Esophagus muscularis mucosa (tissue), 3 donors: ENCODE measurements around the gene NEUROD2.

ENCODE experiments used
- CTCF ChIP-seq, 3 experiments: fragments of 200-600 bp in 2 of 3; fragments of 450-650 bp in 1 of 3; sonication (generic) in 2 of 3; IDR thresholded peaks; one replicate each; pipeline ENCODE4 v1.5.1; 2017 to 2019; ENCODE audit warnings: antibody characterized with exemption in 3 of 3, mild to moderate bottlenecking in 2 of 3, moderate library complexity in 1 of 3
- POLR2AphosphoS5 ChIP-seq, 2 donors: sonication (generic); formaldehyde crosslinking; IDR thresholded peaks; one replicate each; pipeline ENCODE4 v1.6.1; 2017; ENCODE audit warnings: antibody characterized with exemption in 2 of 2

DNA sequence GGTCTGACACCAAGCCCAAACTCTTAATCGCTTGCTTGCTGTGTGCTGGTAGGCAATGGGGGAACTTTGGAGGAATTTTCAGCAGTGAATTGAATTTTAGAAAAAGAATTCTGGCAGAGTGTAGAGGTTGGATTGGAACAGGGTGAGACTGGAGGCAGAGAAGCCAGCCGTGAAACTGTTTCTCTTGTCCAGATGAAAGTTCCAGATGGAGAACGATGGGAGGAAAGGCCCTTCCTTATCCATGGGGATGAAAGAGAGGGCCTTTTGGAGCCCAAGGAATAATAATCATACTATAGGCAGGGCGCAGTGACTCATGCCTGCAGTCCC, 26.0 kb downstream of the NEUROD2 start:
- TF ChIP-seq CTCF (IDR thresholded peaks at IDR 0.05) (no peak), POLR2AphosphoS5 (IDR thresholded peaks at IDR 0.05) (no peak)
